Stimulated activated CD8-positive, alpha-beta memory T cell treated with anti-CD3 and anti-CD28 coated beads, Interleukin-15, amount 100 ng/mL, for 1 hour (primary cell): ENCODE measurements around the gene HSD17B14.
"Not testable (repeated sequence)": the region's sequence is repeated elsewhere in the genome, so short reads cannot be mapped to it uniquely, and the experiment has no call there.

Experiments used
- DNase-seq: peaks from one replicate; pipeline ENCODE4 v3.0.0-alpha.2; 2020; ENCODE audit warnings: low read depth

Gene HSD17B14

DNA sequence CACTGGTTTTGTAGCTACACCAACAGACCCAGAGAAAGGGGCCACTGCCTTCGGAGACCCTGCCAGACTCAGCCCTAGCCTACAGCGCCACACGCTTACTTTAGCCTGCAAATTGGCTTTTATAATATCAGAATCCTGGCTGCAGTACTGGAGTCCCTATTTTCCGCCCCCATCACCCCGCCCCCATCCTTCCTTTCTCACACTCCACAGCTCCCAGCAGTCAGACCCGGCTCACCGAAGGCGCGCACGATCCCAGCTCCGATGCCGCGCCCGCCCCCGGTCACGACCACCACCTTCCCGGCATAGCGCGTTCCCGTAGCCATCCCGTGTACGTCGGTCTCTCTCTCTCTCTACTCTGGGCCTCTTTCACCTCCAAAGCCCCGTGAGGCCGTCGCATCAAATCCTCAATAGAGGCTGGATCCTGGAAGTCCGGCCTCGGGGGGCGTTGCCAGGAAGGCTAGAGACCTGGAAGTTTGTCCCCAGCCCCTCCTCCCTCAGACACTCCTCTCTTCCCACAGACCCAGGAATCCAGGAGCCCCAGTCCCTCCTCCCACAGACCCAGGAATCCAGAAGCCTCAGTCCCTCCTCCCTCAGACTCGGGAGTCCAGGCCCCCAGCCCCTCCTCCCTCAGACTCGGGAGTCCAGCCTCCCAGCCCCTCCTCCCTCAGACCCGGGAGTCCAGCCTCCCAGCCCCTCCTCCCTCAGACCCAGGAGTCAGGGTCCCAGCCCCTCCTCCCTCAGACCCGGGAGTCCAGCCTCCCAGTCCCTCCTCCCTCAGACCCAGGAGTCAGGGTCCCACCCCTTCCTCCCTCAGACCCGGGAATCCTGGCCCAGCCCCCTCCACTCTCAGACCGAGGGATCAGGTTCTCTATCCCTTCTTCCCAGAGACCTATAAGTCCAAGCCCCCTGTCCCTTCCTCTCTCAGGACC is at the start of gene HSD17B14:
Gene HSD17B14 (minus strand): TSS at position 403 of the 929 bp plus-strand sequence. CDS start 80 bp downstream, at position 323.
- no peak for DNase-seq

DNA sequence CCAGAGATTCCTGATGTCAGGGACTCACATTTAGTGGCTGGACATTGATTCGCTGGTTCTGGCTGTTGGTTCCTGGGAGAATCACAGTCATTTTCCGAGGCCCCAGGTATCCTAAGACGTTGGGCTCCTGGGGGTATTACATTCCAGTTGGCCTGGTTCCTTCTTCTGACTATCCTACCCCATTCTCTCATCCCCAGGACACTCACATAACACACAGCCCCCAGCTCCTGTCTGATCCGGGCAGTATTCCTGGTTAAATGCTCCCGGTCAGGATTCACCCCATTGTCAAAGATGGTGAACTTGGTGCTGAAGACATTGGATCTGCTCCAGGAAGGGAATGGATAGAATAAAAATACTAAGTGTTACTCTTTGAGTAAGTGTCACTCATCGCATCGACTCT is 47.4 kb upstream of the HSD17B14 start:
- DNase-seq = no peak

DNA sequence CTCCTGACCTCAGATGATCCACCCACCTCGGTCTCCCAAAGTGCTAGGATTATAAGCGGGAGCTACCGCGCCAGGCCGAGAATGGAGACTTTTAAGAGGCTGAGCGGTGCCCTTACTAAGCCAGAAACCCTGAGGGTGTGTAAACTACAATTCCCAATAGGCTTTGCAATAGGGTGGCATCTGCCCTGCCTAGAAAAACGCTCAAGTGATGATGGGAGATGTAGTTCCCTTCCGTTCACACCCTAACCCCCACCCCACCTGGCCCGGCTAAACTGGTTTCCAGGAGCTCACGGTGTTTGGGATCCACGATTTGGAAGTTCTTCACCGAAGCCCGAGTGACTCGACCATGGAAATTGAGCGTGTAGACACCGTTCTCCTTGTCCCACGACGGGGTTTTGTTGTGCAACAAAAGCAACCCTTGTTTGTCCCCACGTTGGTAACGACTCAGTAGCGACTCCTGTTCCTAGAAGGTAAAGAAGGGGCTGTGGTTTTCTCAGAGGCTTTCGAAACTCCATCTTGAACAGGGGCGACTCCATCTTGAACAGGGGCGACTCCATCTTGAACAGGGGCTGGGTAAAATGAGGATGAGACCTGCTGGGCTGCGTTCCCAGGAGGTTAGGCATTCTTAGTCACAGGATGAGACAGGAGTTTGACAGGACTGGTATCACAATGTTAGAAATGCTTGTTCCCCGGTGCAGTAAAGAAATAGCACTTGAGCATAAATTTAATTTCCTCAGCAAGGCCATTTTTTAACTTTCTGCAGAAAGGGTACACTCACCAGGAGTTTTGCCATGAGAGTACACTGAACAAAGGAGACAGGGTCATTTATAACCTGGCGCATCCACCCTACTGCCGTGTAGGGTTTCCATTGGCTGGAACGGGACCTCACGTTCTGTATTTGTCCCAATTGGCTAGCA is 45.7 kb upstream of the HSD17B14 start:
- DNase-seq = no peak

DNA sequence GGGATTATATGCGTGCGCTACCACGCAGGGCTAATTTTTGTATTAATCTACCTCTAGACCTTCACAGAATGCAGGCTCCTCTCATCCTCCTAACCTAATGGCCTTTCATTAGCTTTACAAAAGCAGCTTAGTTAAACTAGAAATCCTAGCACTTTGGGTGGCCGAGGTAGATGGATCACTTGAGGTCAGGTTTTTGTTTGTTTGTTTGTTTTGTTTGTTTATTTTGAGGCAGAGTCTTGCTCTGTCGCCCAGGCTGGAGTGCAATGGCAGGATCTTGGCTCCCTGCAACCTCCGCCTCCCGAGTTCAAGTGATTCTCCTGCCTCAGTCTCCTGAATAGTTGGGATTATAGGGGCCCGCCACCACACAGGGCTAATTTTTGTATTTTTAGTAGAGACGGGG is 43.4 kb upstream of the HSD17B14 start:
- DNase-seq = not testable (repeated sequence)

DNA sequence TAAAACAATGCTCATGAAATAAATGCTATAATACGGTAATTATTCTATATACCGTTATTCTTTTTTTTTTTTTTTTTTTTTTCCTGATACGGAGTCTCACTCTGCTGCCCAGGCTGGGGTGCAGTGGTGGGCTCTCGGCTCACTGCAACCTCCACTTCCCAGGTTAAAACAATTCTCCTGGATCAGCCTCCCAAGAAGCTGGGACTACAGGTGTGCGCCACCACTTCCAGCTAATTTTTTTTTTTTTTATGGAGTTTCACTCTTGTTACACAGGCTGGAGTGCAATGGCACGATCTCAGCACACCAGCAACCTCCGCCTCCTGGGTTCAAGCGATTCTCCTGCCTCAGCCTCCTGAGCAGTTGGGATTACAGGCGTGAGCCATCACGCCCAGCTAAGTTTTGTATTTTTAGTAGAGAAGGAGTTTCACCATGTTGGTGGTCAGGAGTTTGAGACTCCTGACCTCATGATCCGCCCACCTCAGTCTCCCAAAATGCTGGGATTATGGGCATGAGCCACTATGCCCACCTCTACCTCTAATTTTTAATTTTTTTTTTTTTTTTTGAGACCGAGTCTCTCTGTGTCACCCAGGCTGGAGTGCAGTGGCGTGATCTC is 42.8 kb upstream of the HSD17B14 start:
- no peak for DNase-seq

DNA sequence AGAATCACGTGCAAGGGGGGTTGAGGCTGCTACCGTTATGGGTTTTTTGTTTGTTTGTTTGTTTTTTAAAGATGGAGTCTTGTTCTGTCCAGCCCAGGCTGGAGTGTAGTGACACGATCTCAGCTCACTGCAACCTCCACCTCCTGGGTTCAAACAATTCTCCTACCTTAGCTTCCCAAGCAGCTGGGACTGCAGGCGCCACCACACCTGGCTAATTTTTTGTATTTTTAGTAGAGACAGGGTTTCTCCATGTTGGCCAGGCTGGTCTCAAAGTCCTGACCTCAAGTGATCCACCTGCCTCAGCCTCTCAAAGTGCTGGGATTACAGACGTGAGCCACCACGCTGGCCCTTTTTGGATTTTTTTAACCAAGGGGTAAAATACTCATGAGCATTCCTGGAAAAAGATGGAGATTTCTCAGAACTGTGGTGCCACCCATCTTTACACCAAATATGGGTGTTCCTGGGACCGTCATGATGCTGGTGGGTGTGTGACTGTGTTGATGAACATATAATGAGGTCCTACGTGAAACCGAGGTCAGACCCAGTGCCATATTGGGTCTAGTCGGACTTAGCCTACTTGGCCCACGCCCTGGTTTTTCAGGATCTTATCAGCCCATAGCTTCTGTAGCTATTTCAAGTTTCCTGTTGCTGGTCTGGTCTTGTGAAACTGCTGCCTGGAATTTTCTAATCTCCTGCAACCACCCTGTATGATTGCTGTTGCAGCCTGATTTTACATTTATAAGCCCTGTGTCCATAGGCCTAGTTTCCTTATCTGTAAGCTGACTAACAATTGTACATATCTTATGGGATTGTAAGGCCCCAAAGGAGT is 42.1 kb upstream of the HSD17B14 start:
- no peak for DNase-seq

DNA sequence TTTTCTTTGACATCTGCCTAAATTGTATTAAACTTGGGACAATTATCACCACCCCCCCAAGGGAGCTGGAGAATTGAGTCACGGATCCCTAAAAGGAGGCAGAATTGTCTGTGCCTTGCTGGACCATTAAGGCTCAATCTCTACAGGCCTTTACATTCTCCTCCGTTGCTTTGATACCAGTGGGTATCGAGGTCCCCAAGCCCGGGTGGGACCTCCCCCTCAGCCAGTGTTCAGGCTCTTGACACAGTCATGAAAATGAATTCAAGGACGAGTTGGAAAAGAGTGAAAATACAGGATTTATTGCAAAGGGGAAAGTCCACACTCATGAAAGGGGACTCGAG is 41.5 kb upstream of the HSD17B14 start:
- no peak for DNase-seq

DNA sequence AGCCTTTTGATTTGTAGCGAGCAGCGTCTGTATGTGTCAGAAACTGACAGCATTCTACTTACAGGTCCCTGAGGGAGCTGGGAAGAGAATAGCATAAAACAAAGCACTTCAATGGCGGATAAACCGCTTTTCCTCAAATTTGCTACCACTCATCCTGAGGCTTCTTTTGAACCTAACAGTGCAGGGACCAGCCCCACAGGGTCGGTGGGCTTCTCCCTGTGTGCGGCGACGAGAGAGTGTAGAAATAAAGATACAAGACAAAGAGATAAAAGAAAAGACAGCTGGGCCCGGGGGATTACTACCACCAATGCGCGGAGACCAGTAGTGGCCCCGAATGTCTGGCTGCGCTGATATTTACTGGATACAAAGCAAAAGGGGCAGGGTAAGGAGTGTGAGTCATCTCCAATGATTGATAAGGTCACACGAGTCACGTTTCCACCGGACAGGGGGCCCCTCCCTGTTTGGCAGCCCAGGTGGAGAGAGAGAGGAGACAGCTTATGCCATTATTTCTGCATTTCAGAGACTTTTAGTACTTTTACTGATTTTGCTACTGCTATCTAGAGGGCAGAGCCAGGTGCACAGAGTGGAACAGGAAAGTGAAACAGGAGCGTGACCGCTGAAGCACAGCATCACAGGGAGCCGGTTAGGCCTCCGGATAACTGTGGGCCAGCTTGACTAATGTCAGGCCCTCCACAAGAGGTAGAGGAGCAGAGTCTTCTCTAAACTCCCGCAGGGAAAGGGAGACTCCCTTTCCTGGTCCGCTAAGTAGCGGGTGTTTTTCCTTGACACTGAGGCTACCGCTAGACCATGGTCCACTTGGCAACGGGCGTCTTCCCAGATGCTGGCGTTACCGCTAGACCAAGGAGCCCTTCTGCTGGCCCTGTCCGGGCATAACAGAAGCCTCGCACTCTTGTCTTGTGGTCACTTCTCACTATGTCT is 40.0 kb upstream of the HSD17B14 start:
- DNase-seq = not testable (repeated sequence)

DNA sequence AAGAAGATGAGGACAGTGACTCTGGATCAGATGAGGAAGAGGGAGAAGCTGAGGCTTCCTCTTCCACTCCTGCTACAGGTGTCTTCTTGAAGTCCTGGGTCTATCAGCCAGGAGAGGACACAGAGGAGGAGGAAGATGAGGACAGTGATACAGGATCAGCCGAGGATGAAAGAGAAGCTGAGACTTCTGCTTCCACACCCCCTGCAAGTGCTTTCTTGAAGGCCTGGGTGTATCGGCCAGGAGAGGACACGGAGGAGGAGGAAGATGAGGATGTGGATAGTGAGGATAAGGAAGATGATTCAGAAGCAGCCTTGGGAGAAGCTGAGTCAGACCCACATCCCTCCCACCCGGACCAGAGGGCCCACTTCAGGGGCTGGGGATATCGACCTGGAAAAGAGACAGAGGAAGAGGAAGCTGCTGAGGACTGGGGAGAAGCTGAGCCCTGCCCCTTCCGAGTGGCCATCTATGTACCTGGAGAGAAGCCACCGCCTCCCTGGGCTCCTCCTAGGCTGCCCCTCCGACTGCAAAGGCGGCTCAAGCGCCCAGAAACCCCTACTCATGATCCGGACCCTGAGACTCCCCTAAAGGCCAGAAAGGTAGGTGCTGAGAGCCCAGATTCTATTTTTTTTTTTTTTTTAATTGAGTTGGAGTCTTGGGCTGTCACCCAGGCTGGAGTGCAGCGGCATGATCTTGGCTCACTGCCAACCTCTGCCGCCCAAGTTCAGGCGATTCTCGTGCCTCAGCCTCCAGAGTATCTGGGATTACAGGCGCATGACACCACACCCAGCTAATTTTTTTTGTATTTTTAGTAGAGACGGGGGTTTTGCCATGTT is 38.2 kb upstream of the HSD17B14 start:
- DNase-seq = no peak

DNA sequence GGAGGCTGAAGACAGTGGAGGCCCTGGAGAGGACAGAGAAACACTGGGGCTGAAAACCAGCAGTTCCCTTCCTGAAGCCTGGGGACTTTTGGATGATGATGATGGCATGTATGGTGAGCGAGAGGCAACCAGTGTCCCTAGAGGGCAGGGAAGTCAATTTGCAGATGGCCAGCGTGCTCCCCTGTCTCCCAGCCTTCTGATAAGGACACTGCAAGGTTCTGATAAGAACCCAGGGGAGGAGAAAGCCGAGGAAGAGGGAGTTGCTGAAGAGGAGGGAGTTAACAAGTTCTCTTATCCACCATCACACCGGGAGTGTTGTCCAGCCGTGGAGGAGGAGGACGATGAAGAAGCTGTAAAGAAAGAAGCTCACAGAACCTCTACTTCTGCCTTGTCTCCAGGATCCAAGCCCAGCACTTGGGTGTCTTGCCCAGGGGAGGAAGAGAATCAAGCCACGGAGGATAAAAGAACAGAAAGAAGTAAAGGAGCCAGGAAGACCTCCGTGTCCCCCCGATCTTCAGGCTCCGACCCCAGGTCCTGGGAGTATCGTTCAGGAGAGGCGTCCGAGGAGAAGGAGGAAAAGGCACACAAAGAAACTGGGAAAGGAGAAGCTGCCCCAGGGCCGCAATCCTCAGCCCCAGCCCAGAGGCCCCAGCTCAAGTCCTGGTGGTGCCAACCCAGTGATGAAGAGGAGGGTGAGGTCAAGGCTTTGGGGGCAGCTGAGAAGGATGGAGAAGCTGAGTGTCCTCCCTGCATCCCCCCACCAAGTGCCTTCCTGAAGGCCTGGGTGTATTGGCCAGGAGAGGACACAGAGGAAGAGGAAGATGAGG is 37.4 kb upstream of the HSD17B14 start:
- no peak for DNase-seq

DNA sequence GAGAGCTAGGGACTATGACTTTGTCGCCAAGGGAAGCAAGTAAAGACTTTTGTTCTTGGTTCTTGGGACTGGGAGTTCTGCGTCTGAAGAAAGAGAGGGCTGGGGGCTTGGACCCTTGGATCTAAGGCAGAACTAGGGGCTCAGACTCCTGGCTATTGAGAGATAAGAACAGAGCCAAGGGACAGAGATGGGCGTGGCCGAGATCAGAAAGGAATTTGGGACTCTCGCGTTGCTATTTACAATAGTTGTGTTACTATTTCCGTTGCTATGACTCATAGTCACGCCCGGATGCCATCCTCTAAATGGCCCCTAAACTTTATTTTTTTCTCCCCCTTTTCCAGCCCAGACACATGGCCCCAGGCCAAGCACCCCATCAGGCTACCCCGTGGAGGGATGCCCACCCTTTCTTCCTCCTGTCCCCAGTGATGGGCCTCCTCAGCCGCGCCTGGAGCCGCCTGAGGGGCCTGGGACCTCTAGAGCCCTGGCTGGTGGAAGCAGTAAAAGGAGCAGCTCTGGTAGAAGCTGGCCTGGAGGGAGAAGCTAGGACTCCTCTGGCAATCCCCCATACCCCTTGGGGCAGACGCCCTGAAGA is 36.7 kb upstream of the HSD17B14 start:
- DNase-seq = peak; percentile 51

DNA sequence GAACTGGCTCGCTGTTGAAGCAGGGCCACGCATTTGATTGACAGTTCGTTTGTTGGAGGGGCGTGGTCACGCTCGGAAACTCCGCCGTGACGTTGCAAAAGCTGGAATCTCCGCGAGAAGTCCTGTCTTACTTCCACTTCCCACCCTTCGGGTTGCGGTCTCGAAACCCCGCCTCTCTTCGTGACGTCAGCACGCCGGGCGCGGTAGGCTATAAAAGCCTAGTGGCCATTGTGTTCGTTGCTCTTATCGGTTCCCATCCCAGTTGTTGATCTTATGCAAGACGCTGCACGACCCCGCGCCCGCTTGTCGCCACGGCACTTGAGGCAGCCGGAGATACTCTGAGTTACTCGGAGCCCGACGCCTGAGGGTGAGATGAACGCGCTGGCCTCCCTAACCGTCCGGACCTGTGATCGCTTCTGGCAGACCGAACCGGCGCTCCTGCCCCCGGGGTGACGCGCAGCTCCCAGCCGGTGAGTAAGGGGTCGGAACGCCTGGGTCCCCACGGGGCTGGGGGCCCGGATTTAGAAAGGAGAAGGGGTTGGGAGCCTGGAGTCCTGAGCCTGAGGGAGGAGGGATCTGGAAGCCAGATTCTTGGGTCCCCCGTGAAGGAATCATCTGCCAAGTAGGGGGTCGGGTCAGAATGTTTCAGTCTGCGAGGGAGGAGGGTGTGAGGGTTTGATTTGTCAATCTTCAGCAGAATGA is 36.0 kb upstream of the HSD17B14 start, which contains the start of gene PPP1R15A:
Gene PPP1R15A (plus strand): TSS at position 240 of the 702 bp plus-strand sequence. CDS start 813 bp downstream, outside the sequence.
- peak; percentile 99 for DNase-seq

DNA sequence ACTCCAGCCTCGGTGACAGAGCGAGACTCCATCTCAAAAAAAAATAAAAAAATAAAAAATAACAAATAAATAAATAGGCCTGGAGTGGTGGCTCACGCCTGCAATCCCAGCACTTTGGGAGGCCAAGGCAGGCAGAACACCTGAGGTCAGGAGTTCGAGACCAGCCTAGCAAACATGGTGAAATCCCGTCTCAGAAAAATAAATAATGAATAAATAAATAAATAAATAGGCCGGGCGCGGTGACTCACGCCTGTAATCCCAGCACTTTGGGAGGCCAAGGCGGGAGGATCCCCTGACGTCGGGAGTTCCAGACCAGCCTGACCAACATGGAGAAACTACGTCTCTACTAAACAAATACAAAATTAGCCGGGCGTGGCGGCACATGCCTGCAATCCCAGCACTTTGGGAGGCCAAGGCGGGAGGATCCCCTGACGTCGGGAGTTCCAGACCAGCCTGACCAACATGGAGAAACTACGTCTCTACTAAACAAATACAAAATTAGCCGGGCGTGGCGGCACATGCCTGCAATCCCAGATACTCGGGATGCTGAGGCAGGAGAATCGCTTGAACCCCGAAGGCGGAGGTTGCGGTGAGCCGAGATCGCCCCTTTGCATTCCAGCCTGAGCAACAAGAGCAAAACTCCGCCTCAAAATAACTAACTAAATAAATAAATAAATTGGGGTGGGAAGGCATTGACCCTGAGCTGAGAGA is 35.3 kb upstream of the HSD17B14 start:
- DNase-seq = not testable (repeated sequence)

DNA sequence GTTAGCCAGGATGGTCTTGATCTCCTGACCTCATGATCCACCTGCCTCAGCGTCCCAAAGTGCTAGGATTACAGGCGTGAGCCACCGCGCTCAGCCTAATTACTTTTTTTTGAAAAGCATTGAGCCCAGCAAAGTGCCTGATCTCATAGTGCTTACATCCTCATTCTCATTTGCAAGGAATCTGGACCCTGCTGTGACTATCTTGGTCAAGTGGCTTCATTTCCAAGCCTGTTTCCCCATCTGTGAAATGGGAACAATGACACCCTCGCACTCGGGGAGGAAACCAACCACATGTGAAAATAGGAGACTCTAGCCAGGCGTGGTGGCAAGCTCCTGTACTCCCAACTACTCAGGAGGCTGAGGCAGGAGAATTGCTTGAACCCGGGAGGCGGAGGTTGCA is 33.8 kb upstream of the HSD17B14 start:
- no peak for DNase-seq

DNA sequence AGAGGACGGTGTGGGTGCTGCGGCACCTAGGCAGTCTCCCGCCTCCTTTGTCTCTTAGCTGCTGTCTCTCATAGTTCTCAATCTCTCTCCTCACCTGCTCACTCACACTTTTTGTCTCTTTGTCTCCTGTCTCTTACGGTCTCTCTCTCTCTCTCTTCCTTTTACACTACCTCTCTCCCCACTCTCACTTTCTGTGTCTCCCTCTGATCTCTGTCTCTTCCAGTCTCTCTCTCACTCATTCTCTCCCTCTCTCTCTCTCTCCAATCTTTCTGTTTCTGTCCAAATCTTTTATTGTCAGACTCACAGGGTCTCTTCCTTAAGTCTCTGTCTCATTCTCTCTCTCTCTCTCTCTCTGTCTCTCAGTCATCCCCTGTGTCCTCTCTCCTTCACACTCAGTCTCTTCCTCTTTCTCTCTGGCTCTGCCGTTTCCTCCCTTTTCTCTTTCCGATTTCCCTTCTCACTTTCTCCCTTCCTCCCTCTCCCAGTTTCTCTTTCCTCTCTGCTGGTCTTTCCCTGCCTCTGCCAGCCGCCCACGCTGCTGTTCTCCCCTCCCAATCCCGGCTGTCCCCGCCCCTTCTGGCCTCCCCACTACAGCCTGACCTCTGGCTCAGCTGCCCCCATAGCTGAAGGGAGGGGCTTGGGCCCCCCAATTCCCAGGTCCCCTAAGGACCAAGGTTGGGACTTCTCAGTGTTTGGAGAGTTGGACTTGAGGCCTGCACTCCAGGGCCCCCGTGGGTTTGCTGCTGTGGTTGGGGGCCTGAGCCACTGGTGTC is 32.0 kb upstream of the HSD17B14 start, which contains the start of gene PLEKHA4:
Gene PLEKHA4 (minus strand): TSS at position 504 of the 773 bp plus-strand sequence. CDS start 997 bp downstream, outside the sequence.
- DNase-seq = no peak

DNA sequence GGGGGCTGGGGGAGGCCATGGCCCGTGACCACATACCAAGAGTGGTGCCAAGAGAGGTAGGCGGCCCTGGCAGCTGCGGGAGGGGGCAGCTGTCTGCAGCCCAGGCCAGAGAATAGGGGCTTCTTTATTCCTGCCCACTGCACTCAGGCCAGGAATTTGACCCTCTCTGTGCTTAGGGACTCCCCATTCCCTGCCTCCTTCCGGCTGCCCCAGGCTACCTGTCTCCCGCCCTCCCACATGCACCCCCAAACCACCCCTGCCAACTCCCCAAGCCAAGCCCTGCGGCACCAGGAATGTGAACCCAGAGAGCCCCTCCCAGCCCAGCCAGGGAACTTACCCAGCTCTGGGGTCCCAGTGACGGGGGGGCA is 31.4 kb upstream of the HSD17B14 start:
- no peak for DNase-seq
